ENCODE measurements around the gene MTMR6.

Gene MTMR6

GRCh38 chr13:25247360-25247759, 39.9 kb downstream of the MTMR6 start:
- TF ChIP-seq CTCF (IDR thresholded peaks at IDR 0.05; ENCODE audit: control extremely low read depth, extremely low read depth, low read depth, missing control alignments) = no peak
- DNase-seq (ENCODE audit: extremely low spot score) = no peak
- POLR2A ChIA-PET = no interaction called here
- CTCF ChIA-PET = interaction anchor here (0.6 to 2.3 kb wide), 2 partner anchors 10 to 40 kb away, joined by 3 to 9 read pairs; no protein-coding TSS in a partner anchor

GRCh38 chr13:25244123-25244522, 43.2 kb downstream of the MTMR6 start:
- no peak for TF ChIP-seq CTCF (IDR thresholded peaks at IDR 0.05; ENCODE audit: control extremely low read depth, extremely low read depth, low read depth, missing control alignments)
- POLR2A ChIA-PET = no interaction called here
- CTCF ChIA-PET = interaction anchor here (0.9 to 3.0 kb wide), 4 partner anchors 9 to 27 kb away, joined by 3 to 9 read pairs (median 4); no protein-coding TSS in a partner anchor
- no peak for DNase-seq (ENCODE audit: extremely low spot score)

GRCh38 chr13:25242956-25243355, 44.3 kb downstream of the MTMR6 start:
- DNase-seq (ENCODE audit: extremely low spot score) = no peak
- ChIA-PET POLR2A (no interaction called here), CTCF (interaction anchor here (0.9 to 3.0 kb wide), 3 partner anchors 9 to 12 kb away, joined by 3 to 9 read pairs (median 3); no protein-coding TSS in a partner anchor)
- TF ChIP-seq CTCF (IDR thresholded peaks at IDR 0.05; ENCODE audit: control extremely low read depth, extremely low read depth, low read depth, missing control alignments) = no peak

GRCh38 chr13:25241007-25241406, 46.3 kb downstream of the MTMR6 start:
- TF ChIP-seq CTCF (IDR thresholded peaks at IDR 0.05; ENCODE audit: control extremely low read depth, extremely low read depth, low read depth, missing control alignments) = no peak
- no peak for DNase-seq (ENCODE audit: extremely low spot score)
- ChIA-PET POLR2A (no interaction called here), CTCF (interaction anchor here (1.2 kb wide), 1 partner anchor 12 kb away, joined by 4 read pairs; no protein-coding TSS in a partner anchor)

GRCh38 chr13:25237083-25237482, 50.2 kb downstream of the MTMR6 start:
- TF ChIP-seq CTCF (IDR thresholded peaks at IDR 0.05; ENCODE audit: control extremely low read depth, extremely low read depth, low read depth, missing control alignments) = no peak
- ChIA-PET POLR2A (no interaction called here), CTCF (interaction anchor here (0.9 to 3.1 kb wide), 11 partner anchors 8 to 138 kb away, joined by 3 to 11 read pairs (median 4); no protein-coding TSS in a partner anchor)
- DNase-seq (ENCODE audit: extremely low spot score) = peak; percentile 27

GRCh38 chr13:25233861-25234260, 53.4 kb downstream of the MTMR6 start:
- ChIA-PET POLR2A (no interaction called here), CTCF (interaction anchor here (0.6 to 1.9 kb wide), 27 partner anchors 9 to 149 kb away, joined by 3 to 17 read pairs (median 4); no protein-coding TSS in a partner anchor)
- no peak for DNase-seq (ENCODE audit: extremely low spot score)
- TF ChIP-seq CTCF (IDR thresholded peaks at IDR 0.05; ENCODE audit: control extremely low read depth, extremely low read depth, low read depth, missing control alignments) = no peak
